NCI-H345 treated with DMSO at 0.1 percent for 48 hours (cell line): ENCODE data around the gene ERICH4.
"Not testable (repeated sequence)": the region's sequence is repeated elsewhere in the genome, so short reads cannot be mapped to it uniquely, and the experiment has no call there.

Experiments
- DNase-seq: peaks from one replicate; lab custom pipeline; 2025; ENCODE audit not compliant: unreplicated experiment; lab: John Stamatoyannopoulos, UW

Gene ERICH4

GRCh38 chr19:41442473-41443355 lies at the start of gene ERICH4:
TSS of gene ERICH4 (plus strand) at chr19:41443156. CDS start at chr19:41443170, 14 bp downstream.
- no peak for DNase-seq

GRCh38 chr19:41395355-41395754 lies 47.6 kb upstream of the ERICH4 start:
- no peak for DNase-seq

GRCh38 chr19:41397086-41398049 lies 45.6 kb upstream of the ERICH4 start, which contains the start of the genes BCKDHA and EXOSC5:
TSS of gene BCKDHA (plus strand) at chr19:41397818. CDS start at chr19:41397828, 10 bp downstream.
TSS of gene EXOSC5 (minus strand) at chr19:41397359. CDS start at chr19:41397328, 31 bp downstream.
- peak; percentile 92 for DNase-seq

GRCh38 chr19:41398050-41398418 lies 44.9 kb upstream of the ERICH4 start:
- no peak for DNase-seq

- DNase-seq = no peak
Observed at GRCh38 chr19:41398598-41398997, 44.4 kb upstream of the ERICH4 start.

GRCh38 chr19:41399091-41399490 lies 43.9 kb upstream of the ERICH4 start:
- DNase-seq = no peak

GRCh38 chr19:41399525-41399924 lies 43.4 kb upstream of the ERICH4 start:
- no peak for DNase-seq

GRCh38 chr19:41401483-41401882 lies 41.5 kb upstream of the ERICH4 start:
- DNase-seq = no peak

- DNase-seq = no peak
Observed at GRCh38 chr19:41402010-41402409, 40.9 kb upstream of the ERICH4 start.

- no peak for DNase-seq
Observed at GRCh38 chr19:41403181-41403970, 39.6 kb upstream of the ERICH4 start.

GRCh38 chr19:41405776-41406175 lies 37.2 kb upstream of the ERICH4 start:
- DNase-seq = no peak

- no peak for DNase-seq
Observed at GRCh38 chr19:41407271-41407670, 35.7 kb upstream of the ERICH4 start.

GRCh38 chr19:41408256-41408655 lies 34.7 kb upstream of the ERICH4 start:
- DNase-seq = no peak

GRCh38 chr19:41408846-41409245 lies 34.1 kb upstream of the ERICH4 start:
- DNase-seq = not testable (repeated sequence)

- DNase-seq = no peak
Observed at GRCh38 chr19:41409288-41409687, 33.7 kb upstream of the ERICH4 start.

- DNase-seq = no peak
Observed at GRCh38 chr19:41410336-41411054, 32.5 kb upstream of the ERICH4 start.

GRCh38 chr19:41411100-41411967 lies 31.6 kb upstream of the ERICH4 start:
- no peak for DNase-seq

- no peak for DNase-seq
Observed at GRCh38 chr19:41411968-41412265, 31.0 kb upstream of the ERICH4 start.

GRCh38 chr19:41412953-41413352 lies 30.0 kb upstream of the ERICH4 start:
- no peak for DNase-seq
